Measurements from ENCODE around the gene XAB2.

- TF ChIP-seq EZH2phosphoT487 (IDR thresholded peaks at IDR 0.05; ENCODE audit: low read length) (no peak), EZH2 (optimal IDR thresholded peaks at IDR 0.05; ENCODE audit: low read depth, low read length) (no peak)
These were observed 18.7 kb downstream of the XAB2 start for GRCh38 chr19:7610491-7611240.
